HG03342 (cell line): ENCODE measurements around the gene CLPSL2.

ENCODE experiments used
- ATAC-seq: cut with Tn5 transposase; IDR thresholded peaks from one replicate; pipeline ENCODE4 v1.9.1; 2021; ENCODE audit warnings: mild to moderate bottlenecking, moderate library complexity; ENCODE audit not compliant: unreplicated experiment

Gene CLPSL2

GRCh38 chr6:35824552-35825192, 48.3 kb downstream of the CLPSL2 start:
- no peak for ATAC-seq
